MM.1S (cell line): ENCODE measurements around the gene SH3TC1.

Experiments
- EZH2phosphoT487 ChIP-seq: fragments of 300-600 bp; sonication (generic); IDR thresholded peaks from 2 replicates; pipeline ENCODE4 v1.6.1; 2018; ENCODE audit warnings: antibody characterized with exemption, low read length
- TF ChIP-seq, protein P1 (sequence below): fragments of 300-600 bp; sonication (generic); IDR thresholded peaks from 2 replicates; pipeline ENCODE4 v1.5.1; 2016; ENCODE audit warnings: antibody characterized with exemption, low read length, mixed read lengths

DNA sequence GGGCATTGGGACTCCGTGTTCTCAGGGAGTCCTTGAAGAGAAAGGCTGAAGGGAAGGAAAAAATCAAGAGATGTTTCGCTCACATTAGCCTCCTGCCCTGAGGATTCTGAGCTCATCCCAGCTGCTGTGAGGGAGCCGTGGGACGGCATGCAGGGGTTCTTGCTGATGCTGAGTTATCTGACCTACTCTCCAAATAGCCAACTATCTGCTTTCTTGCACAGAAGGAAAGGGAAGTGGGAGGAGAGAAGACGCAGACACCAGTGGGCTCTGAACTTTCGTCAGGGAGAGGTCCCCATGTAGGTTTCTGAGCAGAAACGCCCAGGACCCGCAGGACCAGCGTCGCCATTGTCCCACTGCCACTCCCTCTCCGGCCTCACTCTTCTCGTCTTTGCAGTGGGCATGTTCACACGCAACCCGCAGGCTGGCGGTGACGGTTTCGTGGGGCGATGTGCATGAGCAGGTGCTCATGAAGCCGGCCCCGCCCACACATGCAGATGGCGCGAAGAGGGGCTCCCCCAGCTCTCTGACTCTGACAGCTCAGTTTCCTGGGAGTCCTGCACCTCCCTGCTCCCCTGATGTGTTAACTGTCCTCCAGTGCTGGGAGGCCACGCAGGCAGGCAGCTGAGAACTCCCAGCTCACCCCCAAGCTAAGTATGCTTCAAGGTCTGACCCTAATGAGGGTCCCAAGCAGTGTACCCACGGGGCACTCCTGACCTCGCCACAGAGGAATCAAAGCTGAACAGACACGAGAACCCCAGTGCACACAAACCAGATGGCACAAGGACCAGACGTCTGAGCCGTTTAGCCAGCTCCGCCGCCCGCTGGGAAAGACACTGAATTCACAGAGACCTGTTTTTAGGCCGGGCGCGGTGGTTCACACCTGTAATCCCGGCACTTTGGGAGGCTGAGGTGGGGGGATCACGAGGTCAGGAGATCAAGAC, 26.8 kb upstream of the SH3TC1 start:
- TF ChIP-seq, protein P1, sequence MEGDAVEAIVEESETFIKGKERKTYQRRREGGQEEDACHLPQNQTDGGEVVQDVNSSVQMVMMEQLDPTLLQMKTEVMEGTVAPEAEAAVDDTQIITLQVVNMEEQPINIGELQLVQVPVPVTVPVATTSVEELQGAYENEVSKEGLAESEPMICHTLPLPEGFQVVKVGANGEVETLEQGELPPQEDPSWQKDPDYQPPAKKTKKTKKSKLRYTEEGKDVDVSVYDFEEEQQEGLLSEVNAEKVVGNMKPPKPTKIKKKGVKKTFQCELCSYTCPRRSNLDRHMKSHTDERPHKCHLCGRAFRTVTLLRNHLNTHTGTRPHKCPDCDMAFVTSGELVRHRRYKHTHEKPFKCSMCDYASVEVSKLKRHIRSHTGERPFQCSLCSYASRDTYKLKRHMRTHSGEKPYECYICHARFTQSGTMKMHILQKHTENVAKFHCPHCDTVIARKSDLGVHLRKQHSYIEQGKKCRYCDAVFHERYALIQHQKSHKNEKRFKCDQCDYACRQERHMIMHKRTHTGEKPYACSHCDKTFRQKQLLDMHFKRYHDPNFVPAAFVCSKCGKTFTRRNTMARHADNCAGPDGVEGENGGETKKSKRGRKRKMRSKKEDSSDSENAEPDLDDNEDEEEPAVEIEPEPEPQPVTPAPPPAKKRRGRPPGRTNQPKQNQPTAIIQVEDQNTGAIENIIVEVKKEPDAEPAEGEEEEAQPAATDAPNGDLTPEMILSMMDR: no peak
- no peak for TF ChIP-seq EZH2phosphoT487
